ENCODE data around the gene TRERF1. TPM values are rescaled to one million over a fixed set of nuclear protein-coding genes. Genes with fewer than 3 reads are reported as not detected.

The TRERF1 gene
- total and polyA plus RNA-seq, 2 experiments from 2014 or later = 11.2 to 20.6 TPM

DNA sequence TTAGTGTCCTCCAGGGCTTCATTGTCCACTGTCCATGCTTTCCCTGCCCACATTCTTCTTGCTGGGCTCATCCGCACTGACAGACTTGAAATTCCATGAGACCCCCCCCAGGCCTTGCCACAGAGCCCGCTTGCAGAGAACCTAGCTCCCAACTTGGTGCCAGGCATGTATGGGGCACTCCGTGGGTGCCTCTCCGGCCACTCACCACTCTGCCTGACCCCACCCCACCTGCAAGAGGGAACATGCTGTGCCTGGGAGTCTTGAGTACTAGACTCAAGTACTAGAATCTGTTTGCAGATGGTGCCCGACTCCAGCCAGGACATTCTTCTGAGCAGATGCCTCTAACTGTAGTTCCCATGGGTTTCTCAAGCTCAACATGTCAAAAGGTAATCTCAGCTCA lies 47.9 kb downstream of the TRERF1 start:
- peaks cover 82% of the 10 kb centered on the region for H3K79me2 ChIP-seq (replicated peaks; ENCODE audit: insufficient read depth)
- no peak for ATAC-seq
- H3K27me3 Mint-ChIP-seq (ENCODE audit: insufficient read depth, low read depth, poor library complexity) = peaks cover 6% of the 10 kb centered on the region

More for the DNA sequence above, 47.9 kb downstream of the TRERF1 start:
- Histone ChIP-seq H3K4me1 (ENCODE audit: insufficient read depth) (peaks cover 57% of the 10 kb centered on the region), H3K4me2 (peak overlapping the region; percentile 53), H3K9me2 (ENCODE audit: insufficient read depth) (no peaks in the 10 kb centered on the region), H3F3A (replicated peaks; ENCODE audit: low read depth) (peaks cover 18% of the 10 kb centered on the region), H3K27me3 (ENCODE audit: insufficient read depth) (no peaks in the 10 kb centered on the region), H4K20me1 (replicated peaks; ENCODE audit: insufficient read depth) (peaks cover 73% of the 10 kb centered on the region), H3K27ac (ENCODE audit: low read depth) (peak overlapping the region; percentile 43; the same call in 1 of the 2 replicates), H3K4me3 (peak overlapping the region; percentile 6; the same call in 1 of the 2 replicates), H3K36me3 (ENCODE audit: insufficient read depth) (no peaks in the 10 kb centered on the region), H2AFZ (no peak overlapping the region)
- no peak for TF ChIP-seq CREB1 (CRISPR knock-in tag; IDR thresholded peaks at IDR 0.05; ENCODE audit: low read depth)
- TF ChIP-seq JUNB (IDR thresholded peaks at IDR 0.05; ENCODE audit: unreplicated experiment) = no peak
- TF ChIP-seq STAT1 (IDR thresholded peaks at IDR 0.05; ENCODE audit: unreplicated experiment) = no peak
- TF ChIP-seq, protein P1, sequence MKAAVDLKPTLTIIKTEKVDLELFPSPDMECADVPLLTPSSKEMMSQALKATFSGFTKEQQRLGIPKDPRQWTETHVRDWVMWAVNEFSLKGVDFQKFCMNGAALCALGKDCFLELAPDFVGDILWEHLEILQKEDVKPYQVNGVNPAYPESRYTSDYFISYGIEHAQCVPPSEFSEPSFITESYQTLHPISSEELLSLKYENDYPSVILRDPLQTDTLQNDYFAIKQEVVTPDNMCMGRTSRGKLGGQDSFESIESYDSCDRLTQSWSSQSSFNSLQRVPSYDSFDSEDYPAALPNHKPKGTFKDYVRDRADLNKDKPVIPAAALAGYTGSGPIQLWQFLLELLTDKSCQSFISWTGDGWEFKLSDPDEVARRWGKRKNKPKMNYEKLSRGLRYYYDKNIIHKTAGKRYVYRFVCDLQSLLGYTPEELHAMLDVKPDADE (IDR thresholded peaks at IDR 0.05) = no peak
- TF ChIP-seq EZH2 (IDR thresholded peaks at IDR 0.05; ENCODE audit: low read depth, unreplicated experiment) = no peak
- no peak for TF ChIP-seq REST (IDR thresholded peaks at IDR 0.05; ENCODE audit: unreplicated experiment)
- TF ChIP-seq, protein P2, sequence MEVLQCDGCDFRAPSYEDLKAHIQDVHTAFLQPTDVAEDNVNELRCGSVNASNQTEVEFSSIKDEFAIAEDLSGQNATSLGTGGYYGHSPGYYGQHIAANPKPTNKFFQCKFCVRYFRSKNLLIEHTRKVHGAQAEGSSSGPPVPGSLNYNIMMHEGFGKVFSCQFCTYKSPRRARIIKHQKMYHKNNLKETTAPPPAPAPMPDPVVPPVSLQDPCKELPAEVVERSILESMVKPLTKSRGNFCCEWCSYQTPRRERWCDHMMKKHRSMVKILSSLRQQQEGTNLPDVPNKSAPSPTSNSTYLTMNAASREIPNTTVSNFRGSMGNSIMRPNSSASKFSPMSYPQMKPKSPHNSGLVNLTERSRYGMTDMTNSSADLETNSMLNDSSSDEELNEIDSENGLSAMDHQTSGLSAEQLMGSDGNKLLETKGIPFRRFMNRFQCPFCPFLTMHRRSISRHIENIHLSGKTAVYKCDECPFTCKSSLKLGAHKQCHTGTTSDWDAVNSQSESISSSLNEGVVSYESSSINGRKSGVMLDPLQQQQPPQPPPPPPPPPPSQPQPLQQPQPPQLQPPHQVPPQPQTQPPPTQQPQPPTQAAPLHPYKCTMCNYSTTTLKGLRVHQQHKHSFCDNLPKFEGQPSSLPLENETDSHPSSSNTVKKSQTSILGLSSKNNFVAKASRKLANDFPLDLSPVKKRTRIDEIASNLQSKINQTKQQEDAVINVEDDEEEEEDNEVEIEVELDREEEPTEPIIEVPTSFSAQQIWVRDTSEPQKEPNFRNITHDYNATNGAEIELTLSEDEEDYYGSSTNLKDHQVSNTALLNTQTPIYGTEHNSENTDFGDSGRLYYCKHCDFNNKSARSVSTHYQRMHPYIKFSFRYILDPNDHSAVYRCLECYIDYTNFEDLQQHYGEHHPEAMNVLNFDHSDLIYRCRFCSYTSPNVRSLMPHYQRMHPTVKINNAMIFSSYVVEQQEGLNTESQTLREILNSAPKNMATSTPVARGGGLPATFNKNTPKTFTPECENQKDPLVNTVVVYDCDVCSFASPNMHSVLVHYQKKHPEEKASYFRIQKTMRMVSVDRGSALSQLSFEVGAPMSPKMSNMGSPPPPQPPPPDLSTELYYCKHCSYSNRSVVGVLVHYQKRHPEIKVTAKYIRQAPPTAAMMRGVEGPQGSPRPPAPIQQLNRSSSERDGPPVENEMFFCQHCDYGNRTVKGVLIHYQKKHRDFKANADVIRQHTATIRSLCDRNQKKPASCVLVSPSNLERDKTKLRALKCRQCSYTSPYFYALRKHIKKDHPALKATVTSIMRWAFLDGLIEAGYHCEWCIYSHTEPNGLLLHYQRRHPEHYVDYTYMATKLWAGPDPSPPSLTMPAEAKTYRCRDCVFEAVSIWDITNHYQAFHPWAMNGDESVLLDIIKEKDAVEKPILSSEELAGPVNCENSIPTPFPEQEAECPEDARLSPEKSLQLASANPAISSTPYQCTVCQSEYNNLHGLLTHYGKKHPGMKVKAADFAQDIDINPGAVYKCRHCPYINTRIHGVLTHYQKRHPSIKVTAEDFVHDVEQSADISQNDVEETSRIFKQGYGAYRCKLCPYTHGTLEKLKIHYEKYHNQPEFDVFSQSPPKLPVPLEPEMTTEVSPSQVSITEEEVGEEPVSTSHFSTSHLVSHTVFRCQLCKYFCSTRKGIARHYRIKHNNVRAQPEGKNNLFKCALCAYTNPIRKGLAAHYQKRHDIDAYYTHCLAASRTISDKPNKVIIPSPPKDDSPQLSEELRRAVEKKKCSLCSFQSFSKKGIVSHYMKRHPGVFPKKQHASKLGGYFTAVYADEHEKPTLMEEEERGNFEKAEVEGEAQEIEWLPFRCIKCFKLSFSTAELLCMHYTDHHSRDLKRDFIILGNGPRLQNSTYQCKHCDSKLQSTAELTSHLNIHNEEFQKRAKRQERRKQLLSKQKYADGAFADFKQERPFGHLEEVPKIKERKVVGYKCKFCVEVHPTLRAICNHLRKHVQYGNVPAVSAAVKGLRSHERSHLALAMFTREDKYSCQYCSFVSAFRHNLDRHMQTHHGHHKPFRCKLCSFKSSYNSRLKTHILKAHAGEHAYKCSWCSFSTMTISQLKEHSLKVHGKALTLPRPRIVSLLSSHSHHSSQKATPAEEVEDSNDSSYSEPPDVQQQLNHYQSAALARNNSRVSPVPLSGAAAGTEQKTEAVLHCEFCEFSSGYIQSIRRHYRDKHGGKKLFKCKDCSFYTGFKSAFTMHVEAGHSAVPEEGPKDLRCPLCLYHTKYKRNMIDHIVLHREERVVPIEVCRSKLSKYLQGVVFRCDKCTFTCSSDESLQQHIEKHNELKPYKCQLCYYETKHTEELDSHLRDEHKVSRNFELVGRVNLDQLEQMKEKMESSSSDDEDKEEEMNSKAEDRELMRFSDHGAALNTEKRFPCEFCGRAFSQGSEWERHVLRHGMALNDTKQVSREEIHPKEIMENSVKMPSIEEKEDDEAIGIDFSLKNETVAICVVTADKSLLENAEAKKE (CRISPR knock-in tag; IDR thresholded peaks at IDR 0.05) = no peak
- no peak for TF ChIP-seq NANOG (IDR thresholded peaks at IDR 0.05; ENCODE audit: borderline replicate concordance)
- Mint-ChIP-seq H3K9me3 (no peaks in the 10 kb centered on the region), H3K36me3 (ENCODE audit: low read depth) (no peaks in the 10 kb centered on the region; the same call in 2 of the 3 replicates), H3K27ac (no peak overlapping the region), H3K4me3 (no peak overlapping the region), H3K4me1 (peaks cover 63% of the 10 kb centered on the region)
- DNase-seq (ENCODE audit: low spot score) = no peak

Data from GM23338 (cell line).